Activated CD4-positive, alpha-beta memory T cell treated with anti-CD3 and anti-CD28 coated beads for 36 hours (primary cell): ENCODE data around the gene S100A1. TPM values are rescaled to one million over a fixed set of nuclear protein-coding genes. Genes with fewer than 3 reads are reported as not detected.
A peak's percentile ranks its signal among the peaks of the same experiment; 100 is the strongest.

Experiments used
- CTCF ChIA-PET: fragments of 350-600 bp; sonication (Branson Sonifier 250); formaldehyde crosslinking; loops from one replicate; lab custom pipeline; 2021; ENCODE audit warnings: antibody characterized with exemption, inconsistent platforms; lab: Charles Lee
- POLR2A ChIA-PET: fragments of 350-600 bp; sonication (Branson Sonifier 250); formaldehyde crosslinking; loops from one replicate; lab custom pipeline; 2021; ENCODE audit warnings: antibody characterized with exemption; lab: Charles Lee
- DNase-seq: peaks from one replicate; pipeline ENCODE4 v3.0.0-alpha.2; 2020
- H3K27ac Mint-ChIP-seq: one replicate; pipeline ENCODE4 v1.8.0; 2021; ENCODE audit warnings: mixed read lengths
- H3K27me3 Mint-ChIP-seq: one replicate; pipeline ENCODE4 v1.8.0; 2021; ENCODE audit warnings: mixed read lengths
- H3K36me3 Mint-ChIP-seq: one replicate; pipeline ENCODE4 v1.8.0; 2021; ENCODE audit warnings: mixed read lengths
- H3K4me1 Mint-ChIP-seq: one replicate; pipeline ENCODE4 v1.8.0; 2021; ENCODE audit warnings: low read depth, mixed read lengths
- H3K4me3 Mint-ChIP-seq: one replicate; pipeline ENCODE4 v1.8.0; 2021; ENCODE audit warnings: mild to moderate bottlenecking, mixed read lengths
- H3K9me3 Mint-ChIP-seq: one replicate; pipeline ENCODE4 v1.8.0; 2021; ENCODE audit warnings: mixed read lengths
- intact Hi-C: fragments of 100-400 bp; cut with micrococcal nuclease; formaldehyde crosslinking; loops from one replicate; pipeline ENCODE4 v1.15.1; 2023
- total RNA-seq, 2 experiments: library from RNA; stranded (reverse); gene quantifications; one replicate each; pipeline ENCODE4 v1.2.3, GENCODE V29; 2021

Gene S100A1
- total RNA-seq, 2 experiments from 2014 or later: not detected

GRCh38 chr1:153597206-153597605, 31.0 kb upstream of the S100A1 start:
- H3K4me1 Mint-ChIP-seq: peaks cover 17% of the 10 kb centered on the region

GRCh38 chr1:153598309-153599172, 29.7 kb upstream of the S100A1 start:
- H3K4me3 Mint-ChIP-seq: no peak overlapping the region
- H3K27ac Mint-ChIP-seq: no peak overlapping the region
- peaks cover 17% of the 10 kb centered on the region for H3K4me1 Mint-ChIP-seq
- no peaks in the 10 kb centered on the region for H3K9me3 Mint-ChIP-seq
- no peaks in the 10 kb centered on the region for H3K36me3 Mint-ChIP-seq
- ChIA-PET POLR2A (no interaction called here), CTCF (interaction anchor here (0.6 to 1.7 kb wide), 3 partner anchors 66 to 397 kb away, joined by 3 to 5 read pairs (median 4); no protein-coding TSS in a partner anchor)
- peak; percentile 26 for DNase-seq
- intact Hi-C loops: no loop called here
- H3K27me3 Mint-ChIP-seq: no peaks in the 10 kb centered on the region

More at GRCh38 chr1:153597206-153597605, 31.0 kb upstream of the S100A1 start:
- Mint-ChIP-seq H3K27me3 (no peaks in the 10 kb centered on the region), H3K4me3 (no peak overlapping the region), H3K27ac (peak overlapping the region; percentile 69), H3K9me3 (no peaks in the 10 kb centered on the region), H3K36me3 (no peaks in the 10 kb centered on the region)
- intact Hi-C loops: loop anchor here (1.0 kb wide), 1 partner anchor 25 kb away; no protein-coding TSS in a partner anchor
- ChIA-PET POLR2A (no interaction called here), CTCF (interaction anchor here (1.2 kb wide), 1 partner anchor 87 kb away, joined by 5 read pairs; no protein-coding TSS in a partner anchor)
- peak; percentile 51 for DNase-seq

GRCh38 chr1:153599847-153600246, 28.4 kb upstream of the S100A1 start:
- Mint-ChIP-seq H3K36me3 (no peaks in the 10 kb centered on the region), H3K27ac (no peak overlapping the region), H3K27me3 (no peaks in the 10 kb centered on the region), H3K4me3 (no peak overlapping the region), H3K9me3 (no peaks in the 10 kb centered on the region), H3K4me1 (peaks cover 17% of the 10 kb centered on the region)
- no peak for DNase-seq
- ChIA-PET POLR2A (no interaction called here), CTCF (interaction anchor here (0.7 to 1.6 kb wide), 2 partner anchors 23 to 67 kb away, joined by 3 to 5 read pairs; no protein-coding TSS in a partner anchor)
- intact Hi-C loops: no loop called here

GRCh38 chr1:153602749-153603148, 25.5 kb upstream of the S100A1 start:
- Mint-ChIP-seq H3K27ac (no peak overlapping the region), H3K4me3 (no peak overlapping the region), H3K4me1 (peaks cover 9% of the 10 kb centered on the region), H3K9me3 (no peaks in the 10 kb centered on the region), H3K36me3 (no peaks in the 10 kb centered on the region), H3K27me3 (no peaks in the 10 kb centered on the region)
- CTCF ChIA-PET: interaction anchor here (0.8 to 1.3 kb wide), 2 partner anchors 30 to 70 kb away, joined by 3 read pairs; no protein-coding TSS in a partner anchor
- POLR2A ChIA-PET: no interaction called here
- DNase-seq: no peak
- intact Hi-C loops: no loop called here

GRCh38 chr1:153606194-153606593, 22.0 kb upstream of the S100A1 start:
- POLR2A ChIA-PET: no interaction called here
- Mint-ChIP-seq H3K9me3 (no peaks in the 10 kb centered on the region), H3K4me3 (no peak overlapping the region), H3K27ac (no peak overlapping the region), H3K36me3 (no peaks in the 10 kb centered on the region), H3K4me1 (no peaks in the 10 kb centered on the region), H3K27me3 (no peaks in the 10 kb centered on the region)
- CTCF ChIA-PET: no interaction called here
- no peak for DNase-seq
- intact Hi-C loops: no loop called here

GRCh38 chr1:153607381-153607780, 20.9 kb upstream of the S100A1 start:
- Mint-ChIP-seq H3K27ac (no peak overlapping the region), H3K4me1 (no peaks in the 10 kb centered on the region), H3K4me3 (no peak overlapping the region), H3K27me3 (no peaks in the 10 kb centered on the region), H3K36me3 (no peaks in the 10 kb centered on the region), H3K9me3 (no peaks in the 10 kb centered on the region)
- no peak for DNase-seq
- POLR2A ChIA-PET: no interaction called here
- CTCF ChIA-PET: interaction anchor here (1.3 kb wide), 1 partner anchor 10 kb away, joined by 3 read pairs; no protein-coding TSS in a partner anchor
- intact Hi-C loops: no loop called here

- intact Hi-C loops: no loop called here
- Mint-ChIP-seq H3K9me3 (no peaks in the 10 kb centered on the region), H3K4me3 (no peak overlapping the region), H3K27me3 (no peaks in the 10 kb centered on the region), H3K36me3 (no peaks in the 10 kb centered on the region), H3K4me1 (no peaks in the 10 kb centered on the region), H3K27ac (no peak overlapping the region)
- no peak for DNase-seq
- POLR2A ChIA-PET: no interaction called here
- CTCF ChIA-PET: interaction anchor here (1.3 kb wide), 1 partner anchor 9 kb away, joined by 3 read pairs; no protein-coding TSS in a partner anchor
Measured at GRCh38 chr1:153608089-153608682, 20.0 kb upstream of the S100A1 start.

- no peak for DNase-seq
- H3K27me3 Mint-ChIP-seq: no peaks in the 10 kb centered on the region
- no peaks in the 10 kb centered on the region for H3K36me3 Mint-ChIP-seq
- no peak overlapping the region for H3K4me3 Mint-ChIP-seq
- H3K9me3 Mint-ChIP-seq: no peaks in the 10 kb centered on the region
- intact Hi-C loops: no loop called here
- H3K27ac Mint-ChIP-seq: no peak overlapping the region
- no peaks in the 10 kb centered on the region for H3K4me1 Mint-ChIP-seq
- ChIA-PET POLR2A (no interaction called here), CTCF (interaction anchor here (1.3 kb wide), 1 partner anchor 9 kb away, joined by 3 read pairs; no protein-coding TSS in a partner anchor)
Measured at GRCh38 chr1:153608742-153609584, 19.3 kb upstream of the S100A1 start.

- Mint-ChIP-seq H3K9me3 (no peaks in the 10 kb centered on the region), H3K4me3 (no peak overlapping the region), H3K36me3 (no peaks in the 10 kb centered on the region), H3K27me3 (no peaks in the 10 kb centered on the region), H3K27ac (no peak overlapping the region), H3K4me1 (no peaks in the 10 kb centered on the region)
- ChIA-PET POLR2A (no interaction called here), CTCF (no interaction called here)
- intact Hi-C loops: no loop called here
- no peak for DNase-seq
Measured at GRCh38 chr1:153609585-153609907, 18.7 kb upstream of the S100A1 start.

- Mint-ChIP-seq H3K36me3 (no peaks in the 10 kb centered on the region), H3K4me1 (no peaks in the 10 kb centered on the region), H3K27me3 (no peaks in the 10 kb centered on the region), H3K4me3 (no peak overlapping the region), H3K27ac (no peak overlapping the region), H3K9me3 (no peaks in the 10 kb centered on the region)
- ChIA-PET CTCF (interaction anchor here (1.3 kb wide), 1 partner anchor 100 kb away, joined by 3 read pairs; no protein-coding TSS in a partner anchor), POLR2A (no interaction called here)
- DNase-seq: no peak
- intact Hi-C loops: no loop called here
Measured at GRCh38 chr1:153610334-153610733, 17.9 kb upstream of the S100A1 start.

GRCh38 chr1:153610811-153611301, 17.4 kb upstream of the S100A1 start:
- ChIA-PET POLR2A (no interaction called here), CTCF (interaction anchor here (1.3 kb wide), 1 partner anchor 101 kb away, joined by 3 read pairs; no protein-coding TSS in a partner anchor)
- H3K4me3 Mint-ChIP-seq: no peak overlapping the region
- no peaks in the 10 kb centered on the region for H3K4me1 Mint-ChIP-seq
- intact Hi-C loops: no loop called here
- H3K9me3 Mint-ChIP-seq: no peaks in the 10 kb centered on the region
- no peak for DNase-seq
- H3K27me3 Mint-ChIP-seq: no peaks in the 10 kb centered on the region
- H3K27ac Mint-ChIP-seq: no peak overlapping the region
- no peaks in the 10 kb centered on the region for H3K36me3 Mint-ChIP-seq
